GM06990 (cell line): ENCODE measurements around the gene KRTAP3-1.
"Not testable (repeated sequence)": the region's sequence is repeated elsewhere in the genome, so short reads cannot be mapped to it uniquely, and the experiment has no call there.

Experiments
- DNase-seq: peaks from one replicate; pipeline ENCODE4 v3.0.0-alpha.2; 2011; ENCODE audit not compliant: insufficient read length; ENCODE audit errors: extremely low read depth
- H3K27me3 ChIP-seq: replicated peaks from 2 replicates; pipeline ENCODE4 v1.6.0; 2011; ENCODE audit warnings: low read length; ENCODE audit not compliant: control insufficient read depth, insufficient read depth
- H3K36me3 ChIP-seq: 2 replicates; pipeline ENCODE4 v1.5.1; 2011; ENCODE audit warnings: low read length; ENCODE audit not compliant: control insufficient read depth, insufficient read depth
- H3K4me3 ChIP-seq: replicated peaks from 2 replicates; pipeline ENCODE4 v1.5.1; 2011; ENCODE audit warnings: low read depth, mild to moderate bottlenecking, control low read depth, low read length
- TF ChIP-seq, protein P1 (sequence below): IDR thresholded peaks from 2 replicates; pipeline ENCODE4 v1.5.1; 2011; ENCODE audit warnings: low read length, control low read depth, mild to moderate bottlenecking, inconsistent platforms; ENCODE audit not compliant: insufficient read depth, poor library complexity, severe bottlenecking

The KRTAP3-1 gene

GRCh38 chr17:41048441-41048840 lies 39.5 kb upstream of the KRTAP3-1 start:
- H3K36me3 ChIP-seq: no peaks in the 10 kb centered on the region
- H3K4me3 ChIP-seq: no peak overlapping the region
- no peak for DNase-seq
- TF ChIP-seq, protein P1, sequence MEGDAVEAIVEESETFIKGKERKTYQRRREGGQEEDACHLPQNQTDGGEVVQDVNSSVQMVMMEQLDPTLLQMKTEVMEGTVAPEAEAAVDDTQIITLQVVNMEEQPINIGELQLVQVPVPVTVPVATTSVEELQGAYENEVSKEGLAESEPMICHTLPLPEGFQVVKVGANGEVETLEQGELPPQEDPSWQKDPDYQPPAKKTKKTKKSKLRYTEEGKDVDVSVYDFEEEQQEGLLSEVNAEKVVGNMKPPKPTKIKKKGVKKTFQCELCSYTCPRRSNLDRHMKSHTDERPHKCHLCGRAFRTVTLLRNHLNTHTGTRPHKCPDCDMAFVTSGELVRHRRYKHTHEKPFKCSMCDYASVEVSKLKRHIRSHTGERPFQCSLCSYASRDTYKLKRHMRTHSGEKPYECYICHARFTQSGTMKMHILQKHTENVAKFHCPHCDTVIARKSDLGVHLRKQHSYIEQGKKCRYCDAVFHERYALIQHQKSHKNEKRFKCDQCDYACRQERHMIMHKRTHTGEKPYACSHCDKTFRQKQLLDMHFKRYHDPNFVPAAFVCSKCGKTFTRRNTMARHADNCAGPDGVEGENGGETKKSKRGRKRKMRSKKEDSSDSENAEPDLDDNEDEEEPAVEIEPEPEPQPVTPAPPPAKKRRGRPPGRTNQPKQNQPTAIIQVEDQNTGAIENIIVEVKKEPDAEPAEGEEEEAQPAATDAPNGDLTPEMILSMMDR: no peak
- H3K27me3 ChIP-seq: no peaks in the 10 kb centered on the region

DNA sequence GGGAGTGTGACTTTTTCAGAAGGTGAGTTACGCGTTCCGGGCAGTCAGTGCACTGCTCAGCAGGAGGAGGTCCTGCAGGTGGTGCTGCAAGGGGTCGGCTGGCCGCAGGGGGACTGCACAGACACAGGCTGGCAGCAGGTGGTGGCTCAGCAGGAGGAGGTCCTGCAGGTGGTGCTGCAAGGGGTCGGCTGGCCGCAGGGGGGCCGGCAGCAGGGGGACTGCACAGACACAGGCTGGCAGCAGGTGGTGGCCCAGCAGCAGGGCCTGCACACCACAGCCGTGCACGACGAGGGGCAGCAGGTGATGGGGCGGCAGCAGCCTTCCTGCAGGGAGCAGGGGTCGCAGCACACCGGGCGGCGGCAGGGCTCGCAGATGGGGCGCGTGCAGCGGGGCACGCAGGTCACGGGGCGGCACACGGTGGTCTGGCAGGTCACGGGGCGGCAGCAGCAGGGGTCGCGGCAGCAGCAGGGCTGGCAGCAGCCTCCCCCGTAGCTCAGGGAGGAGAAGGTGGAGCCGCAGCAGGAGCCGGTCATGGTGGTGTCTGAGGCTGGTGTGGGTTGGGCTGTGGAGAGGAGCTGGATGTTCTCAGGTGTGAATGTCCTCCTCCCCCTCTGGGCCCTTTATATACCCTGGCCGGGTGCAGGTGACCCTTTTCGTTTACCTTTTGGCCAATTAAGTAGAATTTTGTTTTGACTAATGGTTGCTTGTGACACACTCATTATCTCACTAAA lies 38.0 kb upstream of the KRTAP3-1 start, which contains the start of gene KRTAP2-1:
KRTAP2-1 (minus strand) TSS at position 582 of the 731 bp plus-strand sequence; CDS start at position 533, 49 bp downstream.
- not testable (repeated sequence) for H3K4me3 ChIP-seq, DNase-seq

DNA sequence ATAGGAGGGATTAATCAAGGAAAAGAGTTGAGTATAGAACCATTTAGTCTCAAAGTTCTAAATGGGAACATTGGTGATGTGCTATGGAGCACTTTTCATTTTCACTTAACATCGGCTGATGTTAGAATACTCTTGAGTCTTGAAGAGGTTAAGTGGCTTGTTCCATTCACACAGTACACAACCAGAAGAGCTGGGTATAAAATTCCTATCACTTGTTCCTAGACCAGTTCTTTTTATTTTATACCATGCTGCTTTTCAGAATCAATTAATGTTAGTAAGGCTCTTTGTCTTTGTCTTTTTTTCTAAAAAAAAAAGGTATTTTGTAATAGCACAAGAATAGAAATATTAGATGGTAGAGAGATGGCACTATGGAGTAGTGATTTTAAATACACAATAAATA lies 34.0 kb upstream of the KRTAP3-1 start:
- DNase-seq: no peak
- no peak overlapping the region for H3K4me3 ChIP-seq
- H3K36me3 ChIP-seq: no peaks in the 10 kb centered on the region
- TF ChIP-seq, protein P1: no peak
- H3K27me3 ChIP-seq: no peaks in the 10 kb centered on the region

More for the DNA sequence above, 38.0 kb upstream of the KRTAP3-1 start, which contains the start of gene KRTAP2-1:
- not testable (repeated sequence) for H3K27me3 ChIP-seq, H3K36me3 ChIP-seq

DNA sequence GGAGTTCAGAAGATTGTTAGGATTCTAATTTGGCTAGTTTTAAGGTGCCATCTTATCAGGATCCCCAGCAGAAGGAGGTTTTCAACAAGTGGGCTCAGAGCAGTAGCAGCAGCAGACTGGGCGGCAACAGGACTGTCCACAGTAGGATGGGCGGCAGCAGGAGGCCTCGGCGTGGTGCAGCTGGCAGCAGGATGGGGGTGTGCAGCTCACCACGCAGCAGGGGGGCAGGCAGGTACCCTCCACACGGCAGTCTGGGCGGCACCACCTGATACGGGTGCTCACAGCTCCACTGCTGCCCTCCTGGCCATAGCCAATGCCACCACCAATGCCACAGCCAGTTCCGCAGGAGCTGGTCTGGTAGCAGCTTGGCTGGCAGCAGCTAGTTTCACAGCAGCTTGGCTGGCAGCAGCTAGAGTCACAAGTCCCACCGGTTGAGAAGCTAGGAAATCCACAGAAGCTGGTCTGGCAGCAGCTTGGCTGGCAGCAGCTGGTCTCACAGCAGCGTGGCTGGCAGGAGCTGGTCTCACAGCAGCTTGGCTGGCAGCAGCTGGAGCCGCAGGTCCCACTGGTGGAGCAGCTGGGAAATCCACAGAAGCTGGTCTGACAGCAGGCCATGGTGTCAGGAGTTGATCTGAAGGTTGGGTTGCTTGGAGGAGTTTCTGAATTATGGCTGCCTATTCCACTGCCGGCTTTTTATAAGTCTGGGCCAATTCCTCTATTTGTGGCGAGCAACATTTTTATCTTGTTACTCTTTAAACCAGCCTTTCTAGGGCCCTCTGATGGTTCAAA lies 32.0 kb upstream of the KRTAP3-1 start, which contains the start of gene KRTAP1-1:
KRTAP1-1 (minus strand) TSS at position 668 of the 789 bp plus-strand sequence; CDS start at position 615, 53 bp downstream.
- not testable (repeated sequence) for H3K27me3 ChIP-seq, DNase-seq, H3K4me3 ChIP-seq, H3K36me3 ChIP-seq

DNA sequence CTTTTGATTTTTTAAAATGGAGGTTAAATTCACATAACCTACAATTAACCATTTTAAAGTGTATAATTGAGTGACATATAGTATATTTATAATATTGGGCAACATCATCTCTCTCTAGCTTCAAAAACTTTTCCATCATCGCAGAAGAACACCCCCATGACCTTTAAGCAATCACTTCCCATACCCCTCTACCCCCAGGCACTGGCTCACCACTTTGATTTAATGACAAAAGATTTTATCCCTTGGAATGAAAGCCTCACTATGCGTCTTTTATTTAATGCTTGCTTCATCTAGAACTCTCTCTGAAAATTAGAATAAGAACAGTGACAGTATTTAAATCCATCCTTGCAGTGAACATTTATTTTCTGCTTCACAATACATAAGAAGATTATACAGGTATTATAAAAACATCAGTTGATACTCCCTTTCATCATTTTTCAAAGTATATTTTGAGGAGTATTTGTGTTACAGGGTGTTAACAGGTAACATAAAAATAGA lies 29.0 kb upstream of the KRTAP3-1 start:
- Histone ChIP-seq H3K27me3 (no peaks in the 10 kb centered on the region), H3K36me3 (no peaks in the 10 kb centered on the region), H3K4me3 (no peak overlapping the region)
- TF ChIP-seq, protein P1: no peak
- DNase-seq: no peak

DNA sequence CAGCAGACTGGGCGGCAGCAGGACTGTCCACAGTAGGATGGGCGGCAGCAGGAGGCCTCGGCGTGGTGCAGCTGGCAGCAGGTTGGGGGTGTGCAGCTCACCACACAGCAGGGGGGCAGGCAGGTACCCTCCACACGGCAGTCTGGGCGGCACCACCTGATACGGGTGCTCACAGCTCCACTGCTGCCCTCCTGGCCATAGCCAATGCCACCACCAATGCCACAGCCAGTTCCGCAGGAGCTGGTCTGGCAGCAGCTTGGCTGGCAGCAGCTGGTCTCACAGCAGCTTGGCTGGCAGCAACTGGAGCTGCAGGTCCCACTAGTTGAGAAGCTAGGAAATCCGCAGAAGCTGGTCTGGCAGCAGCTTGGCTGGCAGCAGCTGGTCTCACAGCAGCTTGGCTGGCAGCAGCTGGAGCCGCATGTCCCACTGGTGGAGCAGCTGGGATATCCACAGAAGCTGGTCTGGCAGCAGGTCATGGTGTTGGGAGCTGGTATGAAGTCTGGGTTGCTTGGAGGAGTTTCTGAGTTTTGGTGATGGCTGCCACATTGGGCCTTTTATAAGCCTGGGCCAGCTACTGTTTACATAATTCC lies 25.5 kb upstream of the KRTAP3-1 start, which contains the start of gene KRTAP1-3:
KRTAP1-3 (minus strand) TSS at position 529 of the 590 bp plus-strand sequence; CDS start at position 476, 53 bp downstream.
- not testable (repeated sequence) for DNase-seq, H3K4me3 ChIP-seq, H3K27me3 ChIP-seq, H3K36me3 ChIP-seq
